Keratinocyte (primary cell): Measurements from ENCODE around the gene TRUB1.

Experiments used
- CTCF ChIP-seq, 3 experiments: IDR thresholded peaks in 1 of 3; conservative IDR thresholded peaks in 1 of 3; optimal IDR thresholded peaks in 1 of 3; 2 replicates in 2 of 3; 3 replicates in 1 of 3; pipeline versions ENCODE3 to v1.5.1; 2011; ENCODE audit warnings: low read length in 3 of 3, mild to moderate bottlenecking in 3 of 3, moderate library complexity in 2 of 3, control low read depth in 1 of 3, inconsistent platforms in 1 of 3; ENCODE audit not compliant: insufficient read depth in 2 of 3; ENCODE audit errors: extremely low read depth in 1 of 3
- EZH2 ChIP-seq: IDR thresholded peaks from one replicate; pipeline ENCODE4 v1.6.1; 2012; ENCODE audit warnings: inconsistent platforms, mild to moderate bottlenecking, low read length, moderate library complexity

- TF ChIP-seq CTCF (optimal IDR thresholded peaks at IDR 0.05 in 1 of 3, IDR thresholded peaks at IDR 0.05 in 1 of 3, conservative IDR thresholded peaks at IDR 0.05 in 1 of 3; ENCODE audit: extremely low read depth in 1 of 3, insufficient read depth in 2 of 3, low read length in 3 of 3) (no peak), EZH2 (no peak)
Observed at GRCh38 chr10:114917927-114918672, 19.9 kb upstream of the TRUB1 start.
